IMR-90 (cell line): ENCODE results near the gene NUP210. TPM values are rescaled to one million over a fixed set of nuclear protein-coding genes. Genes with fewer than 3 reads are reported as not detected.

Experiments used
- ATAC-seq: fragments of 200-7000 bp; cut with Tn5 transposase; 2 replicates; pipeline ENCODE4 v1.9.1; 2020; ENCODE audit warnings: low read depth, mild to moderate bottlenecking, moderate library complexity
- BruUV-seq: library from RNA; stranded (reverse); fragments of 400-500 nt; replicated peaks from 2 replicates; lab custom pipeline; 2021; lab: Mats Ljungman, UMichigan
- CTCF ChIA-PET: fragments of 300-600 bp; formaldehyde crosslinking; extraction: SDS; loops from one replicate; lab custom pipeline; 2021; ENCODE audit warnings: antibody characterized with exemption; lab: Yijun Ruan, JAX
- POLR2A ChIA-PET: fragments of 300-600 bp; sonication (Branson Sonifier 250); formaldehyde crosslinking; loops from one replicate; lab custom pipeline; 2022; ENCODE audit warnings: antibody characterized with exemption; ENCODE audit not compliant: unreplicated experiment; lab: Charles Lee
- DNase-seq: peaks from one replicate; pipeline ENCODE4 v3.0.0; 2013
- H2AFZ ChIP-seq: replicated peaks from 2 replicates; pipeline ENCODE3; 2013; ENCODE audit warnings: low read length, mild to moderate bottlenecking; ENCODE audit not compliant: poor library complexity
- H2AK5ac ChIP-seq: 2 replicates; pipeline ENCODE4 v1.6.1; 2013; ENCODE audit warnings: low read depth, low read length, inconsistent platforms
- H2AK9ac ChIP-seq: replicated peaks from 2 replicates; pipeline ENCODE3; 2013; ENCODE audit warnings: mild to moderate bottlenecking, low read depth, low read length, moderate library complexity; ENCODE audit not compliant: poor library complexity
- H2BK120ac ChIP-seq: 2 replicates; pipeline ENCODE4 v1.6.1; 2013; ENCODE audit warnings: low read depth, low read length, inconsistent platforms
- H2BK15ac ChIP-seq: 3 replicates; pipeline ENCODE4 v1.6.1; 2013; ENCODE audit warnings: low read depth, low read length, inconsistent platforms
- H2BK20ac ChIP-seq: 2 replicates; pipeline ENCODE4 v1.6.1; 2013; ENCODE audit warnings: low read depth, mild to moderate bottlenecking, inconsistent platforms, low read length, moderate library complexity
- H2BK5ac ChIP-seq: 2 replicates; pipeline ENCODE4 v1.6.1; 2013; ENCODE audit warnings: mild to moderate bottlenecking, low read depth, low read length, inconsistent platforms; ENCODE audit not compliant: poor library complexity, severe bottlenecking
- H3K14ac ChIP-seq: replicated peaks from 2 replicates; pipeline ENCODE4 v1.6.1; 2013; ENCODE audit warnings: low read depth, low read length, inconsistent platforms
- H3K18ac ChIP-seq: 2 replicates; pipeline ENCODE4 v1.6.1; 2013; ENCODE audit warnings: low read depth, low read length, control low read depth
- H3K23ac ChIP-seq: 2 replicates; pipeline ENCODE4 v1.6.1; 2013; ENCODE audit warnings: low read depth, low read length, inconsistent platforms
- H3K27ac ChIP-seq: 2 replicates; pipeline ENCODE4 v1.5.1; 2013; ENCODE audit warnings: mild to moderate bottlenecking, control low read depth, low read length; ENCODE audit not compliant: insufficient read depth
- H3K27me3 ChIP-seq: 2 replicates; pipeline ENCODE4 v1.6.1; 2013; ENCODE audit warnings: low read length; ENCODE audit not compliant: control insufficient read depth, insufficient read depth
- H3K36me3 ChIP-seq: 2 replicates; pipeline ENCODE4 v1.6.1; 2013; ENCODE audit warnings: low read length, mixed read lengths; ENCODE audit not compliant: control insufficient read depth, insufficient read depth
- H3K4ac ChIP-seq: 2 replicates; pipeline ENCODE4 v1.6.1; 2013; ENCODE audit warnings: low read depth, low read length, inconsistent platforms
- H3K4me1 ChIP-seq: 2 replicates; pipeline ENCODE4 v1.6.1; 2013; ENCODE audit warnings: low read length, mixed read lengths; ENCODE audit not compliant: control insufficient read depth, insufficient read depth
- H3K4me2 ChIP-seq: 2 replicates; pipeline ENCODE4 v1.6.1; 2013; ENCODE audit warnings: low read depth, mild to moderate bottlenecking, control low read depth, low read length, moderate library complexity
- H3K4me3 ChIP-seq: 2 replicates; pipeline ENCODE4 v1.5.1; 2013; ENCODE audit warnings: low read depth, mild to moderate bottlenecking, control low read depth, low read length, moderate library complexity; ENCODE audit not compliant: insufficient read depth
- H3K56ac ChIP-seq: 2 replicates; pipeline ENCODE4 v1.6.1; 2013; ENCODE audit warnings: low read length, inconsistent platforms; ENCODE audit not compliant: insufficient read depth; ENCODE audit errors: extremely low read depth
- H3K79me1 ChIP-seq, 2 experiments: 2 replicates each; pipeline ENCODE4 v1.6.1; 2013; ENCODE audit warnings: low read length in 2 of 2, inconsistent platforms in 1 of 2, low read depth in 1 of 2
- H3K9ac ChIP-seq: 2 replicates; pipeline ENCODE4 v1.6.1; 2013; ENCODE audit warnings: low read depth, low read length, control low read depth
- H3K9me1 ChIP-seq: 2 replicates; pipeline ENCODE4 v1.6.1; 2013; ENCODE audit warnings: low read length, inconsistent platforms; ENCODE audit not compliant: insufficient read depth
- H3K9me3 ChIP-seq: 2 replicates; pipeline ENCODE4 v1.6.1; 2013; ENCODE audit warnings: low read length; ENCODE audit not compliant: control insufficient read depth, insufficient read depth
- H4K20me1 ChIP-seq: 2 replicates; pipeline ENCODE4 v1.6.1; 2013; ENCODE audit warnings: low read length, inconsistent platforms; ENCODE audit not compliant: insufficient read depth
- H4K5ac ChIP-seq: 2 replicates; pipeline ENCODE4 v1.6.1; 2013; ENCODE audit warnings: mild to moderate bottlenecking, low read depth, low read length, control low read depth
- H4K8ac ChIP-seq, 2 experiments: 2 replicates each; pipeline ENCODE4 v1.6.1; 2013; ENCODE audit warnings: low read depth in 2 of 2, low read length in 2 of 2, control low read depth in 1 of 2, inconsistent platforms in 1 of 2
- H4K91ac ChIP-seq: 2 replicates; pipeline ENCODE4 v1.6.1; 2013; ENCODE audit warnings: low read depth, low read length, inconsistent platforms; ENCODE audit not compliant: insufficient read depth
- CTCF ChIP-seq: conservative IDR thresholded peaks from 2 replicates; pipeline ENCODE4 v1.5.1; 2012; ENCODE audit warnings: mild to moderate bottlenecking, low read depth, low read length, improper control_type of control experiment
- ELK1 ChIP-seq: fragments of 150-350 bp; IDR thresholded peaks from 2 replicates; pipeline ENCODE4 v1.6.1; 2016; ENCODE audit warnings: low read depth, mild to moderate bottlenecking, low read length, moderate library complexity, borderline replicate concordance
- FOS ChIP-seq: fragments of 150-350 bp; IDR thresholded peaks from 2 replicates; pipeline ENCODE4 v1.6.1; 2016; ENCODE audit warnings: low read depth, low read length
- MAZ ChIP-seq: IDR thresholded peaks from 2 replicates; pipeline ENCODE4 v1.6.1; 2012; ENCODE audit warnings: low read depth, mild to moderate bottlenecking, low read length, improper control_type of control experiment, moderate library complexity, borderline replicate concordance
- NFE2L2 ChIP-seq: fragments of 150-350 bp; IDR thresholded peaks from 2 replicates; pipeline ENCODE4 v1.6.1; 2016; ENCODE audit warnings: low read depth, mild to moderate bottlenecking, low read length
- RAD21 ChIP-seq: IDR thresholded peaks from 2 replicates; pipeline ENCODE4 v1.6.1; 2012; ENCODE audit warnings: low read length, improper control_type of control experiment
- RFX5 ChIP-seq: IDR thresholded peaks from 2 replicates; pipeline ENCODE4 v1.8.0; 2012; ENCODE audit warnings: low read depth, mild to moderate bottlenecking, low read length, moderate library complexity
- WGBS, 2 experiments: methylation state at CpG; one replicate each; pipeline versions ENCODE4 v1.1.5 to v1.1.7; 2013; ENCODE audit warnings: missing lambda C conversion rate in 2 of 2; ENCODE audit not compliant: insufficient read length in 1 of 2; ENCODE audit errors: extremely low coverage in 2 of 2; 5-methylcytosine and 5-hydroxymethylcytosine counted together
- dilution Hi-C: fragments of 300-500 bp; cut with HindIII; formaldehyde crosslinking; loops from one replicate; pipeline ENCODE4 v1.14.3; 2018; ENCODE audit warnings: low sequenced_read_pairs; ENCODE audit not compliant: unreplicated experiment
- in situ Hi-C: fragments of 300-500 bp; cut with MboI; formaldehyde crosslinking; loops from 3 replicates; pipeline ENCODE4 v1.14.3; 2019; ENCODE audit warnings: low sequenced_read_pairs, inconsistent platforms, mixed read lengths
- intact Hi-C: fragments of 100-400 bp; cut with micrococcal nuclease; formaldehyde crosslinking; loops from 2 replicates; pipeline ENCODE4 v1.10.0; 2022
- polyA plus RNA-seq, 3 experiments: library from polyadenylated mRNA; depleted of rRNA; stranded (reverse); fragments of >200 nt; gene quantifications; 2 replicates each; pipeline ENCODE4 v1.2.3, GENCODE V29; 2012; ENCODE audit warnings: low replicate concordance in 1 of 3
- total RNA-seq: library from RNA; depleted of rRNA; stranded (reverse); fragments of >200 nt; gene quantifications from 2 replicates; pipeline ENCODE4 v1.2.3, GENCODE V29; 2012

The NUP210 gene
- total and polyA plus RNA-seq, 2 of the 4 experiments (the other 2 are of a cell fraction): under 0.01 to 0.03 TPM

- no peak overlapping the region for H4K8ac ChIP-seq
- no peak overlapping the region for H3K14ac ChIP-seq
- no peak overlapping the region for H2AK9ac ChIP-seq
- no peak overlapping the region for H4K5ac ChIP-seq
- H3K23ac ChIP-seq: no peak overlapping the region
- H3K4ac ChIP-seq: no peak overlapping the region
- no peaks in the 10 kb centered on the region for H3K79me1 ChIP-seq
- DNase-seq (no peak), ATAC-seq (no peak)
- POLR2A ChIA-PET: no interaction called here
- no peak overlapping the region for H2BK15ac ChIP-seq
- H3K36me3 ChIP-seq: no peaks in the 10 kb centered on the region
- H3K4me1 ChIP-seq: no peaks in the 10 kb centered on the region
- no TSS peak for BruUV-seq
- no peak overlapping the region for H4K91ac ChIP-seq
- in situ Hi-C loops (no loop called here), dilution Hi-C loops (no loop called here), intact Hi-C loops (no loop called here)
- no peak overlapping the region for H3K4me3 ChIP-seq
- H3K4me2 ChIP-seq: no peak overlapping the region
- no peak overlapping the region for H2AFZ ChIP-seq
- H3K9me1 ChIP-seq: no peaks in the 10 kb centered on the region
- no peak overlapping the region for H3K56ac ChIP-seq
- H3K18ac ChIP-seq: no peak overlapping the region
- H2BK120ac ChIP-seq: no peak overlapping the region
- no peak for TF ChIP-seq NFE2L2
- TF ChIP-seq CTCF: no peak
- TF ChIP-seq FOS: no peak
- TF ChIP-seq ELK1: no peak
- no peak for TF ChIP-seq RAD21
- no peak for TF ChIP-seq RFX5
- no peak for TF ChIP-seq MAZ
- WGBS, 2 experiments: 60% methylated on average over 2 of the region's 8 CpGs; no CpG with 5 or more reads in 1 of the 2 experiments
- no peak overlapping the region for H2AK5ac ChIP-seq
- no peak overlapping the region for H2BK20ac ChIP-seq
- no peaks in the 10 kb centered on the region for H4K20me1 ChIP-seq
- CTCF ChIA-PET: no interaction called here
- no peak overlapping the region for H3K27ac ChIP-seq
- H3K27me3 ChIP-seq: peaks cover 9% of the 10 kb centered on the region
- H3K9me3 ChIP-seq: no peaks in the 10 kb centered on the region
- H3K9ac ChIP-seq: no peak overlapping the region
- H2BK5ac ChIP-seq: no peak overlapping the region
Measured at GRCh38 chr3:13397316-13397715, 22.8 kb downstream of the NUP210 start.
